ENCODE data around the gene MYCBP2.

MYCBP2 gene

GRCh38 chr13:77326905-77327604 is at the start of gene MYCBP2:
Gene MYCBP2 (minus strand): TSS chr13:77327094. CDS start chr13:77326775, 319 bp downstream.
- TF ChIP-seq GATA2 (IDR thresholded peaks at IDR 0.05; ENCODE audit: low read depth, low read length) (no peak), GATA3 (IDR thresholded peaks at IDR 0.05; ENCODE audit: low read depth, low read length) (no peak)

- TF ChIP-seq GATA2 (IDR thresholded peaks at IDR 0.05; ENCODE audit: low read depth, low read length) (no peak), GATA3 (IDR thresholded peaks at IDR 0.05; ENCODE audit: low read depth, low read length) (no peak)
Measured at GRCh38 chr13:77375560-77376108, 48.7 kb upstream of the MYCBP2 start.

GRCh38 chr13:77374786-77375185 is 47.9 kb upstream of the MYCBP2 start:
- TF ChIP-seq GATA3 (IDR thresholded peaks at IDR 0.05; ENCODE audit: low read depth, low read length) = no peak
- TF ChIP-seq GATA2 (IDR thresholded peaks at IDR 0.05; ENCODE audit: low read depth, low read length) = no peak

- TF ChIP-seq GATA3 (IDR thresholded peaks at IDR 0.05; ENCODE audit: low read depth, low read length) (no peak), GATA2 (IDR thresholded peaks at IDR 0.05; ENCODE audit: low read depth, low read length) (no peak)
Measured at GRCh38 chr13:77374339-77374738, 47.4 kb upstream of the MYCBP2 start.

- TF ChIP-seq GATA2 (IDR thresholded peaks at IDR 0.05; ENCODE audit: low read depth, low read length) (no peak), GATA3 (IDR thresholded peaks at IDR 0.05; ENCODE audit: low read depth, low read length) (no peak)
Measured at GRCh38 chr13:77373502-77373901, 46.6 kb upstream of the MYCBP2 start.

- TF ChIP-seq GATA2 (IDR thresholded peaks at IDR 0.05; ENCODE audit: low read depth, low read length) = no peak
- TF ChIP-seq GATA3 (IDR thresholded peaks at IDR 0.05; ENCODE audit: low read depth, low read length) = no peak
Measured at GRCh38 chr13:77372275-77372674, 45.4 kb upstream of the MYCBP2 start.

GRCh38 chr13:77370888-77371287 is 44.0 kb upstream of the MYCBP2 start:
- TF ChIP-seq GATA3 (IDR thresholded peaks at IDR 0.05; ENCODE audit: low read depth, low read length) (no peak), GATA2 (IDR thresholded peaks at IDR 0.05; ENCODE audit: low read depth, low read length) (no peak)

- TF ChIP-seq GATA3 (IDR thresholded peaks at IDR 0.05; ENCODE audit: low read depth, low read length) = no peak
- no peak for TF ChIP-seq GATA2 (IDR thresholded peaks at IDR 0.05; ENCODE audit: low read depth, low read length)
Measured at GRCh38 chr13:77362166-77362565, 35.3 kb upstream of the MYCBP2 start.

GRCh38 chr13:77360032-77360685 is 33.3 kb upstream of the MYCBP2 start:
- TF ChIP-seq GATA2 (IDR thresholded peaks at IDR 0.05; ENCODE audit: low read depth, low read length) = no peak
- TF ChIP-seq GATA3 (IDR thresholded peaks at IDR 0.05; ENCODE audit: low read depth, low read length) = no peak

GRCh38 chr13:77359171-77359570 is 32.3 kb upstream of the MYCBP2 start:
- no peak for TF ChIP-seq GATA2 (IDR thresholded peaks at IDR 0.05; ENCODE audit: low read depth, low read length)
- no peak for TF ChIP-seq GATA3 (IDR thresholded peaks at IDR 0.05; ENCODE audit: low read depth, low read length)

GRCh38 chr13:77358001-77358400 is 31.1 kb upstream of the MYCBP2 start:
- TF ChIP-seq GATA3 (IDR thresholded peaks at IDR 0.05; ENCODE audit: low read depth, low read length) (no peak), GATA2 (IDR thresholded peaks at IDR 0.05; ENCODE audit: low read depth, low read length) (no peak)

- TF ChIP-seq GATA2 (IDR thresholded peaks at IDR 0.05; ENCODE audit: low read depth, low read length) (no peak), GATA3 (IDR thresholded peaks at IDR 0.05; ENCODE audit: low read depth, low read length) (no peak)
Measured at GRCh38 chr13:77356155-77356554, 29.3 kb upstream of the MYCBP2 start.

GRCh38 chr13:77353995-77354394 is 27.1 kb upstream of the MYCBP2 start:
- TF ChIP-seq GATA2 (IDR thresholded peaks at IDR 0.05; ENCODE audit: low read depth, low read length) = no peak
- no peak for TF ChIP-seq GATA3 (IDR thresholded peaks at IDR 0.05; ENCODE audit: low read depth, low read length)

- TF ChIP-seq GATA2 (IDR thresholded peaks at IDR 0.05; ENCODE audit: low read depth, low read length) (no peak), GATA3 (IDR thresholded peaks at IDR 0.05; ENCODE audit: low read depth, low read length) (no peak)
Measured at GRCh38 chr13:77351315-77351714, 24.4 kb upstream of the MYCBP2 start.

GRCh38 chr13:77350811-77351210 is 23.9 kb upstream of the MYCBP2 start:
- TF ChIP-seq GATA3 (IDR thresholded peaks at IDR 0.05; ENCODE audit: low read depth, low read length) (no peak), GATA2 (IDR thresholded peaks at IDR 0.05; ENCODE audit: low read depth, low read length) (no peak)
